Activated gamma-delta T cell treated with Interleukin-2 at 50 U/mL for 16 hours (primary cell): ENCODE data around the gene DDX24.
"Not testable (repeated sequence)": the region's sequence is repeated elsewhere in the genome, so short reads cannot be mapped to it uniquely, and the experiment has no call there.

Experiments used
- DNase-seq: peaks from one replicate; pipeline ENCODE4 v3.0.0-alpha.2; 2020

Gene DDX24

DNA sequence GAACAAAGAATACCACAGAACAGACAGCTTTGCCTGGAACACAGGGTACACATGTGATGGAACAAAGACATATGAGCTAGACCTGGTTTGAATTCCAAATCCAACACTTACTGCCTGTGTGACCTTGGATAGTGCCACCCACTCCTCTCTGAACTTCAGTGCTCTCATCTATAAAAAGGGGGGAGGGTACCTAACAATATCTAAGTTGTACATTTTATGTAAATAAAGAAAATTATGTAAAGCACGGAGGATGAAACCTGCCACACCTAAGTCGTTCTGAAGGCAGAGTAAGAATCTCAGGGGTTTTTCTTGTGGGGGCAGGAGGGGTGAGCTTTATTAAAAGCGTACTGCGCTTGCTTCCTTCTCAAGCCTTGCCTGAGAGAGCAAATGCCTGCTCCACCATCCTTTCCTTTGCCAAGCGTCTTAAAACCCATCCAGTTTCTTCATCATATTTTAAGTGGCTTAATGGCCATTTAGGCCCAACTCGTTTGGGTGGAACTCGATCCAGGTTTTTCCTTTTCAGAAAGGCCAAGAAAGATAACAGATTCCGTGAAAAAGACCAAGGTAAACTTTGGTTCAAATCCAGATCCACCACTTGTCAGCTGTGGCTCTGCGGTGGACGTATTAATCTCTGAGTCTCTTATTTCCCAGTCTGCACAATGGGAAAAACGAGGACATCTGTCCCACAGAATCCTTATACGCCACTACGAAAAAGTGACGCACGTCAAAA is 946 bp downstream of the DDX24 start:
- DNase-seq: no peak

DNA sequence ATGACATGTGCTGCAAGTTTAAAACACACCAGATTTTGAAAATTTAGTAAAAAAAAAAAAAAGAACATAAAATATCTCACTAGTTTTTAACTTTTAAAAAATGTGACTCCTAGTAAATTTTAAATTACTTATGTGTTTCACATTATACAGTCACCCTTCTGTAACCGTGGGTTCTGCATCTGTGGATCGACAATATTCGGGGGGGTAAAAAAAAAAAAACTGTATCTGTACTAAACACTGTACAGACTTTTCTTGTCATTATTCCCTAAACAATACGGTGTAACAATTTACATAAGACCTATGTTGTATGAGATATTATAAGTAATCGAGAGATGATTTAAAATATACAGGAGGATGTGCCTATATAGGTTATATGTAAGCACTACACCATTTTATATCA is 3.2 kb downstream of the DDX24 start:
- DNase-seq: no peak

GRCh38 chr14:94077111-94077821 is 3.7 kb downstream of the DDX24 start:
- DNase-seq: no peak

DNA sequence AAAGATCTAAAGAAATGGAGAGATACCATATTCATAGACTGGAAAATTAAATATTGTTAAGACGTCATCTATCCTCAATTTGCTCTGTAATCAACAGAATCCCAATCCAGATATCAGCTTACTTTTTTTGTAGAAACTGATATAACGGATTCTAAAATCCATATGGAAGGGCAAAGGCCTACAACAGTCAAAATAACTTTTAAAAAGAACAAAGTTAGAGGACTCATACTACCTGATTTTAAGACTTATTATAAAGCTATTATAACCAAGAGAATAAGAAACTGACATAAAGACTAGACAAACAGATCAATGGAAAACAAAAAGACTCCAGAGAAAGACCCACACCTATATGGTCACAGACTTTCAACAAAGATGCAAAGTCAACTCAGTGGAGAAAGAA is 6.0 kb downstream of the DDX24 start:
- DNase-seq: no peak

GRCh38 chr14:94074534-94074933 is 6.5 kb downstream of the DDX24 start:
- no peak for DNase-seq

GRCh38 chr14:94072076-94072475 is 8.9 kb downstream of the DDX24 start:
- not testable (repeated sequence) for DNase-seq

DNA sequence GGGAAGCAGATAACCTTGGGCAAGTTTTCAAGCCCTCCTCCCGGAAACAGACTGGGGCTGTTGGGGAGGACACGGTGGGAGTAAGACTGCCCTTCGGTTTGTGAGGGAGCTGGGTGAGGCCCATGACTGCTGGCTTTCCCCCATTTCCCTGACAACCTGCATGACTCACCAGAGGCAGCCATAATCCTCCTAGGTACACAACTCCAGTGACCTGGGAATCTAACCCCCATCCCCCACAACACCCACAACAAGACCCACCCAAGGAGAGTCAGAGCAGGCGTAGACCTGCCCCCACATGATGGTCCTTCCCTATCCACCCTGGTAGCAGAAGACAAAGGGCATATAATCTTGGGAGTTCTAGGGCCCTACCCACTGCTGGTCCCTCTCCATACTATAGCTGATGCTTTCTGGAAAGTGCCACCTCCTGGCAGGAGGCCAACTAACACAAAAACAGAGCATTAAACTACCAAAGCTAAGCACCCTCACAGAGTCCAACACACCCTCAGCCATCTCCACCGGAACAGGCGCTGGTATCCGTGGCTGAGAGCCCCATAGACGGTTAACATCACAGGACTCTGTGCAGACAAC is 14.8 kb downstream of the DDX24 start:
- no peak for DNase-seq

DNA sequence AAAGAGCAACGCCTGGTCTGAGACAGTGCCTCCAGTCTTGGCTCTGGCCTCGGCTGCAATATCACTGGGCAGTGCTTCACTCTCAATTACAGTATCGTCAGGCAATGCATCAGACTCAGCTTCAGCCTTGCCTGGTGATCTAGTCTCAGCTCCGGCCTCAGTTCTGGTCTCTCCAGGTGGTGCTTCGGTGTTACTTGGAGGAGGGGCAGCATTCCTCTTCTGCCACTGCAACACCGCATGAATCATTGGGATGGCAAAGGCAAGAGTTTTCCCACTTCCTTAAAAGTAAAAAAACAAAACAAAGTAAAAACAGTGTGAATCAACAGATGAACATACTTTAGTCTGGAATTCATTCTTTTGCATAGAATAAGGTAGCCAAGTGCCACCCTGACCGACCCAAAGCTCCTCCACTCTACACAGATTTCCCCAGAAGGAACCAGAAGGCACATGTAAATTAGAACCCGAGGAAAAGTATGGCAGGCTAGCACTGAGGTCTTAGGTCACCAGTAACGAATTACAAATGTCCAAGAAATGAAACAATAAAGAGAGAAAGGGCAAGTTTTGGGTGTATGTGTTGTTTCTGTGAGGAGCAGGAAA is 18.6 kb downstream of the DDX24 start:
- DNase-seq: no peak

DNA sequence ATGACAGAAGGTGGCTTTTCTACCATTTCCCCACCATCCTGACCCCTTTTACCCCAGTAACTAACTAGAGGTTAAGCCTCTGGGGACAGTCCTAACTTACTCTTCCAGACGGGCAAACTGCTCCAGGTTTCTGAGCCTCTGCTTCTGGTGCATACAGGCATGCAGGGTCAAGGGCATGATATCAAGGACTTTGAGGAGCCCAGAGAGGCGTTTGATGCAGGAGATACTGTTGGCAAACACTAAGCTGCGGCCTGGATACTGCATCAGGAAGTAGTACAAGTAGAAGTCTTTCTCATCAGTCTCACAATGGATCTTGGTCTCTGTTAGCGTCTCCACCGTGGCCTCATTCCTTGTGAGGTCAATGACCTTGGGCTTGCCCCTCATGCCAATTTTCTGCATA is 21.0 kb downstream of the DDX24 start:
- DNase-seq: peak; percentile 1

DNA sequence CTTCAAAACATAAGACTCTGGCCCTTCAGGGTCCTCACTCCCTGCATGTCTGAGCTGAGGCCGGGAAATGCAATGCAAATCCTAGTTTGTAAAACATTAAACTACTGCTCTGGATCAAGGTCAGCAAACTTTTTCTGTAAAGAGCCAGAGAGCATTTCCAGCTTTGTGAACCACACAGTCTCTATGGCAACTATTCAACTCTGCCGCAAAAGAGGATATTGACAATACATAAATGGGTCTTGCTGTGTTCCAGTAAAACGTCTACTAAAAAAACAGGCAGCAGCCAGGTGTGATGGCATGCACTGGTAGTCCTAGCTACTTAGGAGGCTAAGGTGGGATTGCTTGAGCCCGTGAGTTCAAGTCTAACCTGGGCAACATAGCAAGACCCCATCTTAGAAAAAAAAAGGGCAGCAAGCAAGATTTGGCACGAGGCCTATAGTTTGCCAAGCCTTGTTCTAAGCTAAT is 22.3 kb downstream of the DDX24 start:
- no peak for DNase-seq

DNA sequence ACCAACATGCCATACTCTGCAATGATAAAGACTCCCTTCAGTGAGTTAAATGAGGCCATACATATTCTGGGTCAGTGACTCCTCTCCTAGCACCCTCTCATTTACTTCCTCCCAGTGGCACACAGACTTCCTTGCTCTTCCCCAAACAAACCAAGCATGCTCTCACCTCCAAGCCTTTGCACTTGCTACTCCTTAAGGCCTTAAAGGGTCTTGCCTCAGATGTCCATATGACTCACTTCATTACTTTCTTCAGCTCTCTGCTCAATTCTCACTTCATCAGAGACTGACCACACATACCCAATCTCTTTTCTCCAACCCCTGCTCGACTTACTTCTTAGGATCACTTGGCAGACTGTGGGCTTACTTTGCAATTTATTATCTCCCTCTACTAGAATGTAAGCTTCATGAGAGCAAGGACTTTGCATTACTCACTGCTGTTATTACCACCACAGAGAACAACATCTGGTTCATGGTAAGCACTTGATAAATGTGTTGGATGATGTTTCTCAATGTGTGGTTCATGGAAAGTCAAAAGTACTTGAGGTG is 22.8 kb downstream of the DDX24 start:
- DNase-seq: no peak

DNA sequence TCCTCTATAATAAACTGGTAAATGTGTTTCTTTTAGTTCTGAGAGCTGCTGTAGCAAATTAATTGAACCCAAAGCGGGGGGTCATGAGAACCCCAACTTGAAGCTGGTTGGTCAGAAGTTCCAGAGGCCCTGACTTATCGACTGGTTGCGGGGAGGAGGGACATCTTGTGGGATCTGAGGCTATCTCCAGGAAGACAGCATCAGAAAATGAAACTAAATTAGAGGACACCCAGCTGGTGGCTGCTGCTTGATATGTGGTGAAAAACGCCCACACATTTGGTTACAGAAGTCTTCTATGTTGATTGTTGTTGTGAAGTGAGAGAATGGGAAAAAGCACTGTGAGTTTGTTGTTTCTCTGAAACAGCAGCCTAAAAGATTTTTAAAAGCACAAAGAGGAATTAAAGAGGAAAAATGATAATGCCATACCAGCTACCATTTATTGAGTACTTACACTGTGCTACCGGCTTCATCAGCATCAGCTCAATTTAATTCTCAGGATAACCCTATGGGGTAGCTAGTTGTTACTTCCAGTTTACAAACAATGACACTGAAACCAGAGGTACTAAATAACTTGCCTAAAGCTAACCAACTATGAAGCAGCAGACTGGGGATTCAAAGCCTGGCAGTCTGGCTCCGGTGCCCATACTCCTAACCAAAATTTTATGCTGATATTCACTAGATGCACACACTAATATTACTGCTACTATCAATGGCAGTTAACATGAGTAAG is 24.3 kb downstream of the DDX24 start:
- no peak for DNase-seq

- no peak for DNase-seq
Measured at GRCh38 chr14:94054936-94055335, 26.1 kb downstream of the DDX24 start.

DNA sequence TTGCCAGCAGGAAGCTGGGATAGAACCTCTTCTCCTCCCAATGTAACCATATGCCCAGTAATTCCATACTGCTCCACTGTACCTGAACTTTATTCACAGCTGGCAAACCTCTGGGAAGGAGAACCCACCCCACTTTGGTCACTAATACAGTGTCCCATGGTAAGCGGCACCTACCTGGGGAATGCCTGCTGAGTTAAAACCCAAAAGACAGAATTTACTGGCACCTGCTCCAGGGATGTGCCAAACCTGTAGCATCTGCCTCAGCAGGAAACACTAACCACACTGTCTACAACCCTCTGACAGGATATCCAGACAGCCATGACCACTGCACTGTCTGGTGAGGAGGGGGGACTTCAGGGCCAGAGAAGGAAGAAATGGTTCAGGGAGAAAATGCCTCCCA is 26.6 kb downstream of the DDX24 start:
- no peak for DNase-seq

DNA sequence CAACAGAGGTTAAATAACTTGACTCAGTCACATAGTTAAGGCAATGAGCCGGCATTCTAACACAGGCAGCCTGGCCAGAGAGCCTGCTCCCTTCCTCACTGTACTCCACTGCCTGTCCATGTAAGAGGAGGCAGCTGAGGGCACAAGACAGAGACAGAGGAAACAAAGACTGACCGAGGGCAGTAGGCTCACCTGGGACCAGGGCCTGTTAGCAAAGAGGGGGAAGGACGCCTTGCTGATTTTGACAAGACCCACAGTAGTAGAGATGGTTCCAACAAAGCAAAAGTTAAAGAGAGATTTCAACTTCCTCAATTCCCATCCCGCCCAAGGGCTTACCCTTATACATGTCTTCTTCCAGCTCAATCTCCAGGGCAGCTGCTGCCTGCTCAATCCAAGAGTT is 28.3 kb downstream of the DDX24 start:
- DNase-seq: no peak

- no peak for DNase-seq
Measured at GRCh38 chr14:94052199-94052598, 28.8 kb downstream of the DDX24 start.

DNA sequence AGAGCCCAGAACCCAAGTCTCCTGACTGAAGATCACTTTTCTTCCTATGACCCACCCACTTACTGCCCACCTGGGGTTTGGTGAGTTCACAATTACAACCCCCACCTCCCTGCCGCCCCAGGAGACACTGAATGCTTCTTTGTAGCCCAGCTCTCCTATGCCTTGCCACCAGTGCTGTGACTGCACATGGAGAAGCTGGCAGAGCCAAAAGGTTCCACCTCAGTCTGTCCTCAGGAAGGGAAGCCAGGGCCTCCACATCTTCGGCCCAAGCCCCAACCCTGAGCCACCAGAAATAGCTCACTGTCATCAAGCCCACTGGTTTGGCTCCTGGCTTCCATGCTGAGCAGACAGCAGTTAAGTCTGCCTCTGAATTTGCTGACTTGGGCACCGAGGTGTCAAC is 29.2 kb downstream of the DDX24 start:
- DNase-seq: no peak

DNA sequence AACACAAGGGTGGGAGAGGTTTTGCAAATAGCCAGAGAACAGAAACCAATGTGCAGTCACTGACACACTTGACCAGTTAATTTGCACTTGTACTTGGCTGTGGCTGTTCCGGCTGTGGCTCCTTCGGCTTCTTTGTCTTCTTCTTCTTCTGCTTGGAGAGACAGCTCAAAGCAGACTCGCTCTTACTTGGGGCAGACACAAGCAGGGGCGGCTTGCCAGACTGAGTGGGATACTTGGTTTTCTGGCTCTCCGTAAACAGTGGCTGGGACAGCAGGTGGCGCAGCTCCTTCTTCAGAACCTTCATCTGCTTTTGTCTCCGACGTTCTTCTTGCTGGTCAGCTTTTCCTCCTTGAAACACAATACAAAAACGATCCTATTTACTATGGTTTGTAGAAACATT is 29.9 kb downstream of the DDX24 start:
- DNase-seq: no peak

- DNase-seq: peak; percentile 1
Measured at GRCh38 chr14:94050231-94050880, 30.6 kb downstream of the DDX24 start.

DNA sequence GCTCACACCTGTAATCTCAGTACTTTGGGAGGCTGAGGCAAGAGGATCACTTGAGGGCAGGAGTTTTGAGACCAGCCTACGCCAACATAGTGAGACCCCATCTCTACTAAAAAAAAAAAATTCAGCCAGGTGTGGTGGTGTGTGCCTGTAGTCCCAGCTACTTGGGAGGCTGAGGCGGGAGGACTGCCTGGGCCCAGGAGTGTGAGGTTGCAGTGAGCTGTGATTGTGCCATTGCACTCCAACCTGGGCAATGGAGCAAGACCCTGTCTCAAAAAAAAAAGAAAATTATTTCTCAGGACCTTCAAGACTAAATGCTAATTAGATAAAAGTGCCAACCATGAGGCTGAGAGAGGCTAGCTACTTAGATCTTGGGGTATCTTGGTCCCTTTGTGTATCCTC is 31.4 kb downstream of the DDX24 start:
- no peak for DNase-seq

DNA sequence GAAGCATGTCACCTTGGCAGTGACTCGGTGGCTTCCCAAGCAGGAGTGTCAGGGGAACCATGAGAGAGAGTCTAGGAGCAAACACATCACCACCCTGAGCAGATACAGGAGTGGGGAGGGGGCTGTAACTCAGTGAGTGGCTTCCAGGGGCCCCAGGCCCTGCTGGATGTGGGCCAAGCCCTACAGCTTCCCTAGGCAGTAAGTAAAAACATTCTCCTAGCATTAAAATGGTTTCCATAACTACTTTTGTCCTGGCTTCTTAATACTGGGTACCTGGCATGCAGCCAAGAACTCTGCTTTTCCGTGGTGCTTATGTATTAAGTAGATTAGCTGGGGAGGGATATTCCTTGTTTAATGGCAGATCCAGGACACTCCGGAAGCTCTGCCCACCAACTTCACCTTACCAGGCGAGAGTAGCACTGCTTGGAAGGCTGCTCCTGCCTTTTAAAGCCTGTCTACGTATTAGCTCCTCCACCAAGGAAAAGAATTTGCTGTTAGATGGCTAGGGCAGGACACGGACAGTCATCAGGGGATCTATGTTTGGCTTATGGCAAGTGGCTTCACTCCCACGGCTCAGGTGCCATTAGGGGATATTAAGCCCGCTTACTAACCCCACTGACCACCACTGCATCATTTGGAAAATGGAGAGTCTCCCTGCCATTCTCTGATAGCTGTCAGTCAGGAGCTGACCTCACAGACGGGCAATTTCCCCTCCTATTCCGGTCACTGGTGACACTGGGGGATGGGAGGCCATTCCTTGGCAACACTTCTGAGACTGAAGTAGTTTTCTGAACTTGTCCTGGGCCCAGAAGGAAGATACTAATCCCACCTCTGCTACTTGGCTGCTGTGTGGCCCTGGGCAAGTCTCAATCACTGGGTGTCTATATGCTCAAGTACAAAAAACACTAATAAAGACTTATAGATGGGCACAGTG is 32.0 kb downstream of the DDX24 start:
- no peak for DNase-seq
